Measurements from ENCODE around the gene ADCY10.

DNA sequence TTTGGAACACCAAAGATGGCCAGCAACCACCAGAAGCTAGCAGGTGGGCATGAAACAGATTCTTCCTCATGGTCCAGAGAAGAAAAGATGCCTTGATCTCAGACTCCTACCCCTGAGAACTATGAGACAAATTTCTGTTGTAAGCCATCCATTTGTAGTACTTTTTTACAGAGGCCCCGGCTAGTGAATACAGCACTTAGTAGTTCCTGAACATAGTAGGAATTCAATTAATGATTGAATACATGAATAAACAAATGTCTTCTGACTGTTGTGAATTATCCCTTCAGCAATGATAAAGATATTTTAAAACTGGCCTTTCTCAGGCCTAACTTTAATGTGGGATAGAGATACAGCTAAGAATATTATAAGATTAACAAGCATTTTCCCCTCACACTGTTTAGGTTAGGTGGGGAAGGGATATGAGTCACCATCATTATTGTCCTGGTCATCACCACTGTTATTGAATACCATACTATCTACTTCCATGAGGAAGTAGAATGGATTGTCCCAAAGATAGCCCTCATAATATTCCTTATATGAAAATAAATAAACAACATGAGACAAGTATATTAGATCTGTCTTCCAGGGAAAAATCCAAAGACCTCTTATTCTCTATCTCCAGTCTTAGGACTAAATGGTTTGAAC, 51.4 kb downstream of the ADCY10 start:
- TF ChIP-seq, protein P1, sequence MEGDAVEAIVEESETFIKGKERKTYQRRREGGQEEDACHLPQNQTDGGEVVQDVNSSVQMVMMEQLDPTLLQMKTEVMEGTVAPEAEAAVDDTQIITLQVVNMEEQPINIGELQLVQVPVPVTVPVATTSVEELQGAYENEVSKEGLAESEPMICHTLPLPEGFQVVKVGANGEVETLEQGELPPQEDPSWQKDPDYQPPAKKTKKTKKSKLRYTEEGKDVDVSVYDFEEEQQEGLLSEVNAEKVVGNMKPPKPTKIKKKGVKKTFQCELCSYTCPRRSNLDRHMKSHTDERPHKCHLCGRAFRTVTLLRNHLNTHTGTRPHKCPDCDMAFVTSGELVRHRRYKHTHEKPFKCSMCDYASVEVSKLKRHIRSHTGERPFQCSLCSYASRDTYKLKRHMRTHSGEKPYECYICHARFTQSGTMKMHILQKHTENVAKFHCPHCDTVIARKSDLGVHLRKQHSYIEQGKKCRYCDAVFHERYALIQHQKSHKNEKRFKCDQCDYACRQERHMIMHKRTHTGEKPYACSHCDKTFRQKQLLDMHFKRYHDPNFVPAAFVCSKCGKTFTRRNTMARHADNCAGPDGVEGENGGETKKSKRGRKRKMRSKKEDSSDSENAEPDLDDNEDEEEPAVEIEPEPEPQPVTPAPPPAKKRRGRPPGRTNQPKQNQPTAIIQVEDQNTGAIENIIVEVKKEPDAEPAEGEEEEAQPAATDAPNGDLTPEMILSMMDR (conservative IDR thresholded peaks at IDR 0.05): no peak
- no peak for TF ChIP-seq EZH2 (IDR thresholded peaks at IDR 0.05; ENCODE audit: low read depth)
